Upper lobe of right lung (tissue), 1 donor: ENCODE results near the gene NUDT2. TPM values are rescaled to one million over a fixed set of nuclear protein-coding genes. Genes with fewer than 3 reads are reported as not detected.
A peak's percentile ranks its signal among the peaks of the same experiment; 100 is the strongest.

Experiments used
- ATAC-seq: fragments of 200-7000 bp; cut with Tn5 transposase; one replicate; pipeline ENCODE4 v1.9.1; 2020; ENCODE audit warnings: mild to moderate bottlenecking, moderate library complexity
- DNase-seq: peaks from one replicate; pipeline ENCODE4 v3.0.0-alpha.2; 2020
- H3K27ac ChIP-seq: fragments of 200-600 bp; one replicate; pipeline ENCODE4 v1.8.0; 2022
- H3K27me3 ChIP-seq: fragments of 200-600 bp; one replicate; pipeline ENCODE4 v1.8.0; 2022; ENCODE audit warnings: mild to moderate bottlenecking
- H3K36me3 ChIP-seq: fragments of 200-600 bp; one replicate; pipeline ENCODE4 v1.8.0; 2022
- H3K4me1 ChIP-seq: fragments of 200-600 bp; one replicate; pipeline ENCODE4 v1.8.0; 2022
- H3K4me3 ChIP-seq: fragments of 200-600 bp; one replicate; pipeline ENCODE4 v1.8.0; 2022; ENCODE audit warnings: mild to moderate bottlenecking
- H3K9me3 ChIP-seq: fragments of 200-600 bp; one replicate; pipeline ENCODE4 v1.8.0; 2022
- intact Hi-C: fragments of 100-400 bp; cut with DNase I; formaldehyde crosslinking; loops from one replicate; pipeline ENCODE4 v1.11.0; 2022
- total RNA-seq: library from RNA; stranded (reverse); fragmentation: NEBNext Ultra II Directional; extraction: Animal tissue kit (Norgen Biotek cat#: 25700); gene quantifications from one replicate; pipeline ENCODE4 v1.2.1, GENCODE V29; 2021
- TF ChIP-seq, protein P1 (sequence below): fragments of 200-600 bp; IDR thresholded peaks from one replicate; pipeline ENCODE4 v1.8.0; 2022; ENCODE audit warnings: antibody characterized with exemption
- donor health status: DM: no; HTN: yes; CAD: no; lungs with severe emphysema.

The NUDT2 gene
- total RNA-seq, 1 donor from 2014 or later = 11.5 TPM

DNA sequence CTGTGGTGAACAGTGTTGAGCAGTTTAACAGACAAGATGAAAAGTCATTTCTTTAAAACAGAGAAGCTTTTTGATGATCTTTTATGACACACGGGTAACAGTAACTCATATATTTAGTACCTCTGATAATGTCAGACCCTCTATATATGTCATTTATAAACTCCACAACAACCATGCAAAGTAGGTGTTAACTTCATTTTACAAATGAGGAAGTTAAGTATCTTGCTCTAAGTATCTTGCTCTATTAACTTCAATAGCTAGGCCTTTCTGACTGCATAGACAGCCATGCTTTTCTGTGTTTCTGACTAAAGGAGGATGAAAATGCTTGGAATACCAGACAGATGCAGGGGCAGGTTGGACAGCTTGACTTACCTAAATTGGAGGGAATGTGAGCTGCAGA is 1.8 kb downstream of the NUDT2 start:
- no peak overlapping the region for H3K4me3 ChIP-seq
- intact Hi-C loops = no loop called here
- TF ChIP-seq, protein P1, sequence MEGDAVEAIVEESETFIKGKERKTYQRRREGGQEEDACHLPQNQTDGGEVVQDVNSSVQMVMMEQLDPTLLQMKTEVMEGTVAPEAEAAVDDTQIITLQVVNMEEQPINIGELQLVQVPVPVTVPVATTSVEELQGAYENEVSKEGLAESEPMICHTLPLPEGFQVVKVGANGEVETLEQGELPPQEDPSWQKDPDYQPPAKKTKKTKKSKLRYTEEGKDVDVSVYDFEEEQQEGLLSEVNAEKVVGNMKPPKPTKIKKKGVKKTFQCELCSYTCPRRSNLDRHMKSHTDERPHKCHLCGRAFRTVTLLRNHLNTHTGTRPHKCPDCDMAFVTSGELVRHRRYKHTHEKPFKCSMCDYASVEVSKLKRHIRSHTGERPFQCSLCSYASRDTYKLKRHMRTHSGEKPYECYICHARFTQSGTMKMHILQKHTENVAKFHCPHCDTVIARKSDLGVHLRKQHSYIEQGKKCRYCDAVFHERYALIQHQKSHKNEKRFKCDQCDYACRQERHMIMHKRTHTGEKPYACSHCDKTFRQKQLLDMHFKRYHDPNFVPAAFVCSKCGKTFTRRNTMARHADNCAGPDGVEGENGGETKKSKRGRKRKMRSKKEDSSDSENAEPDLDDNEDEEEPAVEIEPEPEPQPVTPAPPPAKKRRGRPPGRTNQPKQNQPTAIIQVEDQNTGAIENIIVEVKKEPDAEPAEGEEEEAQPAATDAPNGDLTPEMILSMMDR = no peak
- DNase-seq (no peak), ATAC-seq (no peak)
- peaks cover 10% of the 10 kb centered on the region for H3K4me1 ChIP-seq
- no peaks in the 10 kb centered on the region for H3K9me3 ChIP-seq
- no peak overlapping the region for H3K27ac ChIP-seq
- no peaks in the 10 kb centered on the region for H3K27me3 ChIP-seq
- H3K36me3 ChIP-seq = no peaks in the 10 kb centered on the region

DNA sequence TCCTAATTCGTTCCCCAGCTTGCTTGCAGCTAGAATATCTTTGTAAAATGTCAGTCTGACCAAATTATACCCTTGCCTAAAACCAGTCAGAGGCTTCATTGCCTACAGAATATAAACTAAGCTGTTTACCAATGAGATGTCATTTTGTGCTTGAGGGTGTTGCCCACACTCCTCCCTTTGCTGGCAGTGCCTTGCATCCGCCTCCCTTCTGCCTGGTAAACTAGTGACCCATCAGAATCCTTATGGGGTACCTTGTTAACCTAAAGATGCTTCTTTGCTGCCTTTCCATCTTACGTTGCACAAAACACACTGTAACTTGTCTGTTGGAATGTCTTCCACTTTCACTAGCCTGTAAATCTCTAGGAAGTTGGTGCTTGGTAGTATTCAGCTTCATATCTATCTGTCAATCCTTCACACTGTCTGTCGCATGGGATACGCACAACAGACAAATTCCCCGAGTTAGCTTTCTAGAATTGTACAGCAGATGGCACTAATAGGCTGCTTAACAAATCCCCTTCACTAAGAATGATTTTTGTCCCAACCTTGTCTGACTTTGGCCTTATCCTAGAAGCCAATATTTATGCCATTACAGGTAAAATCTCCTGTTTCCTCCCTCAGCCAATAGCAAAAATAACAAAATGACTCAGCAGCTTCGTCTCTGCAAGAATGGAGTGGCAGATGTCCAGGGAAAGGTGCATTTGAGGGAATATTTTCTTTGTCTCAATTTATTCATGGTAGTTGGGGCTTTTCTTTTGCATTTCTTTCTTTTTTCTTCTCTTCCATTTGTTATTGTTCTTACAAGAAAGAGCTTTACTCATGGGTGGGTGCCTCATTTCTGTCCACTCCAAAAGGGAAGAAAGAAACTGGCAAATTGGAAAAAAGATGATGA is 3.0 kb downstream of the NUDT2 start:
- no peaks in the 10 kb centered on the region for H3K9me3 ChIP-seq
- intact Hi-C loops = no loop called here
- peaks cover 10% of the 10 kb centered on the region for H3K4me1 ChIP-seq
- TF ChIP-seq, protein P1 = peak; percentile 53
- H3K36me3 ChIP-seq = peaks cover 5% of the 10 kb centered on the region
- H3K4me3 ChIP-seq = no peak overlapping the region
- no peaks in the 10 kb centered on the region for H3K27me3 ChIP-seq
- DNase-seq = no peak
- H3K27ac ChIP-seq = no peak overlapping the region
- ATAC-seq = no peak

DNA sequence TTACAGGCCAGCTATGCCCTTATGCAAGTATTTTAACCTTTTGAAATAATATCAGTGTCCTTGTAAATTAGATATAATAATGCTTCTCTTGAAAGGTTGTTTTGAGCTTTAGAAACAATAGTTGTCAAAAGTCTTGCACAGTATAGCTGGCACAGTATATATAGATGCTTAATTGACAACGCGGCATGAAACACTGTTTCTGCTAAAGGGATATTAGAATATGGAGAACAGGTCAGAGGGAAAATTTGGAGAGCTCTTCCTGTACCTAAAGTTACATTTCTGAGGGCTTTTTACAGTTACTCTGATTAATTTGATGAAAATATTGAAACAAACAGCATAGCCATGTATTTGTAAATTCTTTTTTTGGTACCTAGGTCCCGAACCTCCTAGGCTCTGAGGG is 4.5 kb downstream of the NUDT2 start:
- TF ChIP-seq, protein P1 = no peak
- Histone ChIP-seq H3K27ac (no peak overlapping the region), H3K4me1 (no peaks in the 10 kb centered on the region), H3K27me3 (no peaks in the 10 kb centered on the region), H3K4me3 (no peak overlapping the region), H3K36me3 (peaks cover 13% of the 10 kb centered on the region), H3K9me3 (no peaks in the 10 kb centered on the region)
- DNase-seq (no peak), ATAC-seq (no peak)
- intact Hi-C loops = no loop called here

DNA sequence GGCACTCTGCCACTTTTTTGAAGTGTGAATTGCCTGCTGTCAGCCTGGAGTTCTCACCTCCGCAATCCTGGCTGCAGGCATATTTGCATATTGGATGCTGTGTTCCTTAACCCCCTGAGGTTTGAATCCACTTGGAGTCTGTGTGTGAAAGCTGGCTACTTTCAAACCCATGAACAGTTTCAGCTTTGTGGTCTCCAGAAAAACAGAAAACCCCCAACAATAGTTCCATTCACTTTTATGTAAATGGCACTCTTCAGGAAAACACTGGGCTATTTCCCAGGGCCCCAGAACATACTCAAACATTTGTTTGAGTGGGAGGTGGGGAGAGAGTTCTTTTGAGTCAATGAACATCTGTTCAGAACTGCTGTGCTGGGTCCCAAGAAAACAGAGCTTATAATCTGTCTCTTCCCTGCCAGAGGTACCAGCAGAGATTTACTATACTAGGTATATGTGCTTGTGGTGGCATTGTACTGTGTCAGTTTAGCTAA is 5.0 kb downstream of the NUDT2 start:
- intact Hi-C loops = no loop called here

DNA sequence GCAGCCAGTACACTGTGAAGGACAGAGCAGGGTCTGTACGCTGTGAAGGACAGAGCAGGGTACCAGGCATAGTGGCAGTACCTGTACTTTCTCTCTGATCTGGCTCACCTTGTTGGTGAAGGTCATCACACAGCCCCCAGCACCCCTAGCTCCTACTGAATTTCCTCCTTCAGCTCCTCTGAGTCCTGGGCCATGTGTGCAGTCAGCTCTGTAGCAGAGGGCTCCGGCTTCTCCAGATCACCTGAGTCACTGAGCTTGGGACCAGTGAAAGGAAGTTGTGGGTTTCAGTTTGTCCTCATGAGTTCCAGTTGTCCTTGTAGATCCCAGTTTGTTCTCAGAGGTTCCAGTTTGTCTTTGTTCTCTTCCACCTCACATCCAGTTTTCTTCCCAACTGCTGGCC is 5.5 kb downstream of the NUDT2 start:
- ATAC-seq = no peak
- Histone ChIP-seq H3K4me1 (no peaks in the 10 kb centered on the region), H3K27me3 (no peaks in the 10 kb centered on the region), H3K9me3 (no peaks in the 10 kb centered on the region), H3K4me3 (no peak overlapping the region), H3K36me3 (peaks cover 24% of the 10 kb centered on the region), H3K27ac (no peak overlapping the region)
- intact Hi-C loops = no loop called here
- TF ChIP-seq, protein P1 = no peak
- no peak for DNase-seq

More for the DNA sequence above, 5.0 kb downstream of the NUDT2 start:
- ATAC-seq = no peak
- Histone ChIP-seq H3K27me3 (no peaks in the 10 kb centered on the region), H3K4me3 (no peak overlapping the region), H3K4me1 (no peaks in the 10 kb centered on the region), H3K27ac (no peak overlapping the region), H3K36me3 (peaks cover 18% of the 10 kb centered on the region), H3K9me3 (no peaks in the 10 kb centered on the region)
- DNase-seq = no peak
- TF ChIP-seq, protein P1 = no peak
